GM21447 (cell line): ENCODE results near the gene LRFN3.
"Not testable (repeated sequence)": the region's sequence is repeated elsewhere in the genome, so short reads cannot be mapped to it uniquely, and the experiment has no call there.

Experiments
- ATAC-seq: cut with Tn5 transposase; IDR thresholded peaks from one replicate; pipeline ENCODE4 v1.9.1; 2021; ENCODE audit not compliant: unreplicated experiment

LRFN3 gene

GRCh38 chr19:35937345-35938281 lies 1.4 kb downstream of the LRFN3 start:
- no peak for ATAC-seq

GRCh38 chr19:35938282-35939224 lies 2.4 kb downstream of the LRFN3 start:
- ATAC-seq, result no peak

- ATAC-seq, result no peak
Observed at GRCh38 chr19:35939307-35940077, 3.3 kb downstream of the LRFN3 start.

- ATAC-seq, result no peak
Observed at GRCh38 chr19:35940078-35940775, 4.1 kb downstream of the LRFN3 start.

GRCh38 chr19:35940839-35941238 lies 4.7 kb downstream of the LRFN3 start:
- no peak for ATAC-seq

- no peak for ATAC-seq
Observed at GRCh38 chr19:35942235-35942634, 6.1 kb downstream of the LRFN3 start.

GRCh38 chr19:35943321-35944301 lies 7.4 kb downstream of the LRFN3 start:
- ATAC-seq, result no peak

GRCh38 chr19:35944556-35944955 lies 8.4 kb downstream of the LRFN3 start:
- no peak for ATAC-seq

- ATAC-seq, result no peak
Observed at GRCh38 chr19:35945121-35945790, 9.1 kb downstream of the LRFN3 start.

GRCh38 chr19:35946203-35946602 lies 10.0 kb downstream of the LRFN3 start:
- ATAC-seq, result no peak

- ATAC-seq, result no peak
Observed at GRCh38 chr19:35949131-35949530, 13.0 kb downstream of the LRFN3 start.

- no peak for ATAC-seq
Observed at GRCh38 chr19:35955881-35956634, 19.9 kb downstream of the LRFN3 start.

GRCh38 chr19:35957411-35957810 lies 21.2 kb downstream of the LRFN3 start:
- not testable (repeated sequence) for ATAC-seq

- no peak for ATAC-seq
Observed at GRCh38 chr19:35958660-35959039, 22.5 kb downstream of the LRFN3 start.

GRCh38 chr19:35959040-35959967 lies 23.1 kb downstream of the LRFN3 start:
- no peak for ATAC-seq

- ATAC-seq, result no peak
Observed at GRCh38 chr19:35959968-35960320, 23.8 kb downstream of the LRFN3 start.

GRCh38 chr19:35960432-35960972 lies 24.3 kb downstream of the LRFN3 start:
- ATAC-seq, result no peak
